GM12878 (cell line): ENCODE measurements around the gene RFX5. TPM values are rescaled to one million over a fixed set of nuclear protein-coding genes. Genes with fewer than 3 reads are reported as not detected.

Experiments used
- ATAC-seq: fragments of 200-7000 bp; cut with Tn5 transposase; 3 replicates; pipeline ENCODE4 v1.9.1; 2020; ENCODE audit warnings: mild to moderate bottlenecking, moderate library complexity
- BruUV-seq: library from RNA; stranded (reverse); fragments of 400-500 nt; replicated peaks from 2 replicates; lab custom pipeline; 2021; lab: Mats Ljungman, UMichigan
- CTCF ChIA-PET: fragments of 300-600 bp; sonication (Branson Sonifier 250); formaldehyde crosslinking; extraction: SDS; loops from one replicate; lab custom pipeline; 2021; ENCODE audit warnings: inconsistent platforms; lab: Yijun Ruan, JAX
- POLR2A ChIA-PET: fragments of 350-600 bp; formaldehyde crosslinking; extraction: SDS; loops from one replicate; lab custom pipeline; 2021; ENCODE audit warnings: inconsistent platforms; lab: Charles Lee
- RAD21 ChIA-PET: fragments of 300-600 bp; sonication (Branson Sonifier 250); formaldehyde crosslinking; loops from one replicate; lab custom pipeline; 2023; ENCODE audit warnings: antibody characterized with exemption; ENCODE audit not compliant: unreplicated experiment; lab: Charles Lee
- SMC1A ChIA-PET: fragments of 300-600 bp; sonication (Branson Sonifier 250); formaldehyde crosslinking; loops from one replicate; lab custom pipeline; 2023; ENCODE audit not compliant: unreplicated experiment, uncharacterized antibody; lab: Charles Lee
- DNase-seq: peaks from one replicate; pipeline ENCODE4 v3.0.0-alpha.2; 2011; ENCODE audit warnings: low read depth, low spot score
- FAIRE-seq: peaks from 3 replicates; lab custom pipeline; 2011; peaks lifted over from hg19 to GRCh38; lab: Jason Lieb, UNC
- H2AFZ ChIP-seq: 2 replicates; pipeline ENCODE4 v1.6.0; 2011; ENCODE audit warnings: low read depth, low read length, control low read depth; ENCODE audit not compliant: control insufficient read depth
- H3K27ac ChIP-seq: 2 replicates; pipeline ENCODE4 v1.5.1; 2011; ENCODE audit warnings: control low read depth; ENCODE audit not compliant: control insufficient read depth, insufficient read depth
- H3K27me3 ChIP-seq, 2 experiments: replicated peaks in 1 of 2; 2 replicates each; pipeline versions ENCODE4 v1.6.0 to v1.6.1; 2011; ENCODE audit warnings: low read length in 1 of 2; ENCODE audit not compliant: control insufficient read depth in 2 of 2, insufficient read depth in 2 of 2
- H3K36me3 ChIP-seq, 2 experiments: 2 replicates each; pipeline ENCODE4 v1.5.1; 2011; ENCODE audit warnings: low read length in 1 of 2; ENCODE audit not compliant: control insufficient read depth in 2 of 2, insufficient read depth in 2 of 2
- H3K4me1 ChIP-seq: 2 replicates; pipeline ENCODE4 v1.6.1; 2011; ENCODE audit warnings: mild to moderate bottlenecking, low read length, moderate library complexity, mixed read lengths; ENCODE audit not compliant: control insufficient read depth, insufficient read depth
- H3K4me2 ChIP-seq: 2 replicates; pipeline ENCODE4 v1.6.0; 2011; ENCODE audit warnings: control low read depth; ENCODE audit not compliant: control insufficient read depth, insufficient read depth
- H3K4me3 ChIP-seq: fragments of 200-600 bp; sonication (generic); 2 replicates; pipeline ENCODE4 v1.5.1; 2016
- H3K79me2 ChIP-seq: 2 replicates; pipeline ENCODE4 v1.6.0; 2011; ENCODE audit warnings: low read length; ENCODE audit not compliant: control insufficient read depth, insufficient read depth
- H3K9ac ChIP-seq: 2 replicates; pipeline ENCODE4 v1.8.0; 2011; ENCODE audit warnings: low read length, control low read depth, mixed read lengths; ENCODE audit not compliant: control insufficient read depth, insufficient read depth
- H3K9me3 ChIP-seq: replicated peaks from 3 replicates; pipeline ENCODE4 v1.5.1; 2011; ENCODE audit warnings: mild to moderate bottlenecking, low read length; ENCODE audit not compliant: control insufficient read depth, insufficient read depth
- H4K20me1 ChIP-seq: 2 replicates; pipeline ENCODE4 v1.6.0; 2011; ENCODE audit not compliant: control insufficient read depth, insufficient read depth
- ATF3 ChIP-seq: IDR thresholded peaks from 2 replicates; pipeline ENCODE4 v1.6.1; 2011; ENCODE audit warnings: low read depth, mild to moderate bottlenecking, low read length, moderate library complexity, borderline replicate concordance; ENCODE audit errors: extremely low read depth
- ATF7 ChIP-seq: fragments of 450-650 bp; IDR thresholded peaks from 2 replicates; pipeline ENCODE4 v1.6.1; 2016; ENCODE audit warnings: low read depth, mild to moderate bottlenecking
- EED ChIP-seq: sonication (generic); IDR thresholded peaks from 2 replicates; pipeline ENCODE4 v1.6.1; 2016; ENCODE audit warnings: antibody characterized with exemption, low read depth
- EGR1 ChIP-seq, 2 experiments: IDR thresholded peaks; 1 replicate in 1 of 2; 2 replicates in 1 of 2; pipeline ENCODE4 v1.6.1; 2011 to 2012; ENCODE audit warnings: low read depth in 2 of 2, low read length in 2 of 2, borderline replicate concordance in 1 of 2, mild to moderate bottlenecking in 1 of 2, moderate library complexity in 1 of 2
- EZH2 ChIP-seq: IDR thresholded peaks from 2 replicates; pipeline ENCODE4 v1.6.1; 2012; ENCODE audit warnings: low read depth, mild to moderate bottlenecking, control low read depth, inconsistent platforms, low read length, borderline replicate concordance; ENCODE audit not compliant: control insufficient read depth
- HSF1 ChIP-seq: fragments of 150-350 bp; IDR thresholded peaks from 2 replicates; pipeline ENCODE4 v1.6.1; 2014; ENCODE audit warnings: mild to moderate bottlenecking, low read depth, low read length
- KAT2A ChIP-seq: conservative IDR thresholded peaks from 2 replicates; pipeline ENCODE4 v1.6.1; 2011; ENCODE audit warnings: low read depth, low read length; ENCODE audit not compliant: control insufficient read depth
- MEF2A ChIP-seq: IDR thresholded peaks from 2 replicates; pipeline ENCODE4 v1.6.1; 2011; ENCODE audit warnings: low read depth, mild to moderate bottlenecking, low read length, moderate library complexity; ENCODE audit not compliant: insufficient read depth
- NR2F1 ChIP-seq: fragments of 450-650 bp; conservative IDR thresholded peaks from 2 replicates; pipeline ENCODE4 v1.6.1; 2017; ENCODE audit warnings: mild to moderate bottlenecking
- SREBF1 ChIP-seq: IDR thresholded peaks from 2 replicates; pipeline ENCODE4 v1.6.1; 2012; ENCODE audit warnings: mild to moderate bottlenecking, low read length
- SREBF2 ChIP-seq: IDR thresholded peaks from 2 replicates; pipeline ENCODE4 v1.6.1; 2012; ENCODE audit warnings: mild to moderate bottlenecking, low read length
- USF2 ChIP-seq: IDR thresholded peaks from 2 replicates; pipeline ENCODE4 v1.6.1; 2011; ENCODE audit warnings: low read depth, low read length, improper control_type of control experiment, borderline replicate concordance
- ZBTB11 ChIP-seq: fragments of 450-650 bp; formaldehyde crosslinking; IDR thresholded peaks from 2 replicates; pipeline ENCODE4 v1.5.0; 2022; ENCODE audit warnings: mild to moderate bottlenecking, missing genetic modification characterization
- ZZZ3 ChIP-seq: IDR thresholded peaks from 2 replicates; pipeline ENCODE4 v1.6.1; 2011; ENCODE audit warnings: low read depth; ENCODE audit not compliant: control insufficient read depth, insufficient read length
- WGBS: methylation state at CpG from one replicate; pipeline ENCODE4 v1.1.6; 2016; ENCODE audit warnings: low lambda C conversion rate; ENCODE audit not compliant: insufficient replicate concordance, insufficient coverage; ENCODE audit errors: missing lambda C conversion rate; 5-methylcytosine and 5-hydroxymethylcytosine counted together
- in situ Hi-C: fragments of 300-500 bp; cut with MboI; formaldehyde crosslinking; loops from 9 replicates; pipeline ENCODE4 v1.14.3; 2018; ENCODE audit warnings: mixed read lengths
- intact Hi-C: fragments of 100-400 bp; cut with micrococcal nuclease; formaldehyde crosslinking; loops from one replicate; pipeline ENCODE4 v1.14.2; 2022; ENCODE audit not compliant: unreplicated experiment
- polyA plus RNA-seq, 11 experiments: library from polyadenylated mRNA; depleted of rRNA in 4 of 11; unstranded in 6 of 11; stranded (reverse) in 5 of 11; fragments of >200 nt; fragmentation: Nextera tagmentation in 4 of 11; fragmentation: Illumina TruSeq in 1 of 11; extraction: Ambion mirVana in 4 of 11; extraction: Trizol in 1 of 11; gene quantifications; 1 replicate in 1 of 11; 2 replicates in 10 of 11; pipeline versions ENCODE4 v1.2.1 to v1.2.3, GENCODE V29; 2011 to 2016; ENCODE audit warnings: inconsistent platforms in 2 of 11, missing spikeins in 2 of 11, low read depth in 1 of 11
- total RNA-seq, 4 experiments: library from RNA; depleted of rRNA in 3 of 4; stranded (reverse); fragments of >200 nt in 3 of 4; fragmentation: Illumina TruSeq in 1 of 4; extraction: Trizol in 1 of 4; gene quantifications; 2 replicates each; pipeline versions ENCODE4 v1.2.1 to v1.2.3, GENCODE V29; 2013 to 2021

The RFX5 gene
- total and polyA plus RNA-seq, 10 of the 15 experiments (the other 5 are each of a cell fraction or from before 2014, with no cell fraction given), result 14.1 to 198 (median 124) TPM

- no peak for TF ChIP-seq USF2
- no peak for TF ChIP-seq HSF1
Measured at GRCh38 chr1:151384584-151384983, 37.5 kb upstream of the RFX5 start (continued).

- ATAC-seq (no peak), DNase-seq (no peak), FAIRE-seq (no peak)
- in situ Hi-C loops (no loop called here), intact Hi-C loops (no loop called here)
- WGBS, result 21% methylated on average over 3 of the region's 3 CpGs
- Histone ChIP-seq H3K4me2 (no peak overlapping the region), H3K27ac (no peak overlapping the region), H3K79me2 (no peaks in the 10 kb centered on the region), H4K20me1 (no peaks in the 10 kb centered on the region), H3K36me3 (no peaks in the 10 kb centered on the region), H2AFZ (no peak overlapping the region), H3K9ac (no peak overlapping the region), H3K4me1 (no peaks in the 10 kb centered on the region), H3K4me3 (no peak overlapping the region), H3K27me3 (no peaks in the 10 kb centered on the region), H3K9me3 (no peaks in the 10 kb centered on the region)
- ChIA-PET RAD21 (no interaction called here), POLR2A (no interaction called here), SMC1A (no interaction called here), CTCF (interaction anchor here (0.6 kb wide), 1 partner anchor 221 kb away, joined by 4 read pairs; the partner anchor contains the start of gene TNFAIP8L2)
- no TSS peak for BruUV-seq
- no peak for TF ChIP-seq KAT2A
- no peak for TF ChIP-seq EZH2
- no peak for TF ChIP-seq EED
- TF ChIP-seq ZZZ3, result no peak
- TF ChIP-seq ATF3, result no peak
- no peak for TF ChIP-seq MEF2A
- TF ChIP-seq ATF7, result no peak
- TF ChIP-seq USF2, result no peak
- no peak for TF ChIP-seq SREBF2
- no peak for TF ChIP-seq SREBF1
- no peak for TF ChIP-seq EGR1 (IDR thresholded peaks at IDR 0.05; ENCODE audit: borderline replicate concordance in 1 of 2, low read depth in 2 of 2, low read length in 2 of 2)
- no peak for TF ChIP-seq NR2F1
- TF ChIP-seq ZBTB11 (CRISPR knock-in tag), result no peak
Measured at GRCh38 chr1:151377150-151377884, 30.3 kb upstream of the RFX5 start.
